ENCODE measurements around the gene FAM227B.
A peak's percentile ranks its signal among the peaks of the same experiment; 100 is the strongest.
"Not testable (repeated sequence)": the region's sequence is repeated elsewhere in the genome, so short reads cannot be mapped to it uniquely, and the experiment has no call there.

FAM227B gene

DNA sequence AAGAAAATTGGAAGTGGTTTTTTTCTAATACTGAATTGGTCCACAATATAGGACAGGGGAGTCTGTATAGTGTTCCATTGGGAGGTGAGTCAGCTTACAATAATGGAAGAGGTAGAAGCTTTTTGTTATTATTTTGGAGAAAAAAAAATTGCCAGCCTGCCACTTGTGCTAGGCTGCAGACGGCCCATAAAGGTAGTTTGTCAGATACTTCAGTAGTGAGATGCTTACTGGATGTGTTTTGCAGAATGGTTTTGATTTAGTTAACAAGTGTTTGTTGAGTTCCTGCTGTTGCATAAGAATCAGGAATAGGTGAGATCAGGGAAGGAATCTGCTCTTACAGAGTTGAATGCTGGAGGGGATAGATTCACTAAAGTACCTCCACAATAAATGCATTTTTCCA, 1.3 kb upstream of the FAM227B start:
- Histone ChIP-seq H3K36me3 (peaks cover 11% of the 10 kb centered on the region; the same call in 1 of the 2 replicates), H3K4me3 (ENCODE audit: low read depth, low read length) (peak overlapping the region; percentile 91), H3K4me1 (no peaks in the 10 kb centered on the region), H3K9me3 (no peaks in the 10 kb centered on the region), H3K27me3 (no peaks in the 10 kb centered on the region)
- TF ChIP-seq, protein P1, sequence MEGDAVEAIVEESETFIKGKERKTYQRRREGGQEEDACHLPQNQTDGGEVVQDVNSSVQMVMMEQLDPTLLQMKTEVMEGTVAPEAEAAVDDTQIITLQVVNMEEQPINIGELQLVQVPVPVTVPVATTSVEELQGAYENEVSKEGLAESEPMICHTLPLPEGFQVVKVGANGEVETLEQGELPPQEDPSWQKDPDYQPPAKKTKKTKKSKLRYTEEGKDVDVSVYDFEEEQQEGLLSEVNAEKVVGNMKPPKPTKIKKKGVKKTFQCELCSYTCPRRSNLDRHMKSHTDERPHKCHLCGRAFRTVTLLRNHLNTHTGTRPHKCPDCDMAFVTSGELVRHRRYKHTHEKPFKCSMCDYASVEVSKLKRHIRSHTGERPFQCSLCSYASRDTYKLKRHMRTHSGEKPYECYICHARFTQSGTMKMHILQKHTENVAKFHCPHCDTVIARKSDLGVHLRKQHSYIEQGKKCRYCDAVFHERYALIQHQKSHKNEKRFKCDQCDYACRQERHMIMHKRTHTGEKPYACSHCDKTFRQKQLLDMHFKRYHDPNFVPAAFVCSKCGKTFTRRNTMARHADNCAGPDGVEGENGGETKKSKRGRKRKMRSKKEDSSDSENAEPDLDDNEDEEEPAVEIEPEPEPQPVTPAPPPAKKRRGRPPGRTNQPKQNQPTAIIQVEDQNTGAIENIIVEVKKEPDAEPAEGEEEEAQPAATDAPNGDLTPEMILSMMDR (IDR thresholded peaks at IDR 0.05; ENCODE audit: low read depth, low read length): no peak
- DNase-seq: no peak

- Histone ChIP-seq H3K36me3 (peaks cover 11% of the 10 kb centered on the region; the same call in 1 of the 2 replicates), H3K27me3 (no peaks in the 10 kb centered on the region), H3K9me3 (no peaks in the 10 kb centered on the region), H3K4me1 (no peaks in the 10 kb centered on the region), H3K4me3 (ENCODE audit: low read depth, low read length) (peak overlapping the region; percentile 91)
- TF ChIP-seq, protein P1 (IDR thresholded peaks at IDR 0.05; ENCODE audit: low read depth, low read length): no peak
- no peak for DNase-seq
These were observed 788 bp upstream of the FAM227B start for GRCh38 chr15:49621401-49621811.

DNA sequence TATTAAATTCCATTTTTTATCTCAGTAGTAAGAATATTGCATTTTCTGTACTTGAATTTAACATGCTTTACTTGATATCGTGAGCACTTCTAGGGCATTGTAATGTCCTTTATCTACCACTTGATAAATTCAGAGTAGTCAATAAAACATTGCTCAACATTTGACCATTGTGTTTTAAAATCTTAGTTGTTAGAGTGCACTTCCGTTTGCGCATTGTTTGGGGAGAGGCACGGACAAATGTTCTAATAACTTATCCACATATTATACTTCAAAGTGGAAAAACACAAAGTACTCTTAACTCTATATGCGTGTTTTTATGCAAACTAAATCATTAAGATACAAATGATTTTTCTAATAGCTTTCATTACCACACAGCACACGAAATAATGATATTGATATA, 419 bp downstream of the FAM227B start:
- peak overlapping the region; percentile 91 for H3K4me3 ChIP-seq (ENCODE audit: low read depth, low read length)
- TF ChIP-seq, protein P1 (IDR thresholded peaks at IDR 0.05; ENCODE audit: low read depth, low read length): no peak
- H3K4me1 ChIP-seq: no peaks in the 10 kb centered on the region
- H3K27me3 ChIP-seq: no peaks in the 10 kb centered on the region
- no peak for DNase-seq
- peaks cover 2% of the 10 kb centered on the region; the same call in 1 of the 2 replicates for H3K36me3 ChIP-seq
- H3K9me3 ChIP-seq: no peaks in the 10 kb centered on the region

GRCh38 chr15:49619226-49619625, 1.4 kb downstream of the FAM227B start:
- Histone ChIP-seq H3K36me3 (no peaks in the 10 kb centered on the region), H3K9me3 (no peaks in the 10 kb centered on the region), H3K4me3 (ENCODE audit: low read depth, low read length) (no peak overlapping the region), H3K4me1 (no peaks in the 10 kb centered on the region), H3K27me3 (no peaks in the 10 kb centered on the region)
- TF ChIP-seq, protein P1 (IDR thresholded peaks at IDR 0.05; ENCODE audit: low read depth, low read length): no peak
- DNase-seq: no peak

DNA sequence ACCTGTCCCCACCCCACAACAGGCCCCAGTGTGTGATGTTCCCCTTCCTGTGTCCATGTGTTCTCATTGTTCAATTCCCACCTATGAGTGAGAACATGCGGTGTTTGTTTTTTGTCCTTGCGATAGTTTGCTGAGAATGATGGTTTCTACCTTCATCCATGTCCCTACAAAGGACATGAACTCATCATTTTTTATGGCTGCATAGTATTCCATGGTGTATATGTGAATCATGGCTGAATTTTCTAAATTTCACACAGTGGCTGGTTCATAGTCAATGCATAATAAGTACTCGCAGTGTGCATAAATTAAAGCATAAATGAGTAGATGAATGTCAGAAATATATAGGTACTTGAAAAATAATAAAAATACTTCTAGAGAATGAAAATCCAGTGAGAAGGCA, 8.4 kb downstream of the FAM227B start:
- not testable (repeated sequence) for DNase-seq; H3K4me1 ChIP-seq; H3K27me3 ChIP-seq; H3K36me3 ChIP-seq; H3K4me3 ChIP-seq (ENCODE audit: low read depth, low read length); H3K9me3 ChIP-seq

DNA sequence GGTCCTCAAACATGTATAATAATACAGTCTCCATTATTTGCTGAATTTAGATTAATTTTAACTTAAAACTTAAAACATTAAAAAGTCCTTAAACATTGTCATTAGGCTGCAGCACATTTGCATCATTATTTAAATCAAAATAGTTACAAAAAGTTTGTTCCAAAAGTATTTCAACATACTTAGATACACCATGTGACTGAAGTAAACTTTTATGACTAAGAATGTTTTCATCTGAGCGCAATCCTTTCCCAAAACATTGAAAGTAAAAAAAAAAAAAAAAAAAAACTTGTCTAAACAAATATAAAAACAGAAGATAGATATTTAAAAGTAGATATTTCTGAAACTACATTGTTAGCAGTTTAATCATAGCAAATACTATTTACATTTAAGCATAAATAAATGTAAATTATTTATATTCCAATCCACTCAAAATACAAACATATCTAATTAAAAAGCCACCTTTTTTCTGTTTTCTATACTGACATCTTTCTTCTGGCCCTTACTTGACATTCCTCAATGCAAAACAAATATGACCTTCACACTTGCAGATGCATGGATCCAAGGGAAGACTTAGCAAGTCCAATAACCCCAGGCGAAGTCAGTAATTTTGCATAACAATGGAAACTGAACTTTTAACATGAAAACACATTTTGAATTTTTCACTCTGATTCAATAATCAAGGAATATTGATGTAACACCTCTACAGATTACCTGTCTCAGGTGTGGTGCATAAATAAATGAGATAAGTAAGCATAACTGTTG, 10.3 kb downstream of the FAM227B start:
- TF ChIP-seq, protein P1 (IDR thresholded peaks at IDR 0.05; ENCODE audit: low read depth, low read length): no peak
- H3K27me3 ChIP-seq: no peaks in the 10 kb centered on the region
- no peaks in the 10 kb centered on the region for H3K9me3 ChIP-seq
- no peaks in the 10 kb centered on the region for H3K36me3 ChIP-seq
- no peak for DNase-seq
- H3K4me3 ChIP-seq (ENCODE audit: low read depth, low read length): no peak overlapping the region
- H3K4me1 ChIP-seq: no peaks in the 10 kb centered on the region
